NCI-H524 (cell line): ENCODE data around the gene LZTS2.

Experiments
- DNase-seq, 2 experiments: peaks; one replicate each; lab custom pipeline; 2025; lab: John Stamatoyannopoulos, UW

The LZTS2 gene

DNA sequence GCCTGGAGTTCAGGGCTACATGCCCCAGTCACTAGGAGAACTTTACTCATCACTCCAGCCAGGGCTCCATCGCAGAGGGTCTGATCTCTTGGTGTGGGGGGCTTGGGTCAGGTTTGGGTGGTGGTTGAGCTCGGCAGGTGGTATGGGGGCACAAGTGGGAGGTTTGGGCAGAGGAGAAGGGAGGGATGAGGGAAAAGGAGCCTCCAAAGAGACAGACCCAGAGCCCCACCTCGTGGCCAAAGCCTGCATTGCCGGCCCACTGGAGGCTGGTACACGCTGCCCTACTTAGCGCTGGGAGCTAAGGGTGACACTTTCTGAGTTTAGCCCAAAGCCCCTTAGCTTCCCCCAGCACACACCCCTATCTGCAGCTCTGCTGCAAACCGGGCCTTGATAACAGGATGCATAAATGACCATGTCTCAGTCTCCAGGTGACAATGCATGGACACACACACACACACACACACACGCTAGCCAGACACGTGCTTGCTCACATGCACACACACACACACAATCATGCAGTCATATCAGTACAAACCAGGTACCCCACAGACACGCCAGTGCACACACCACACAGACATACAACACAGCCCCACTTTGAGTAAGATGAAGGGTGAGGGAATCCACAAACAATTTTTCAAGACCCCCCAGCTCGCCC lies 14.7 kb downstream of the LZTS2 start:
- DNase-seq = peak in 1 of 2 experiments; percentile 38

DNA sequence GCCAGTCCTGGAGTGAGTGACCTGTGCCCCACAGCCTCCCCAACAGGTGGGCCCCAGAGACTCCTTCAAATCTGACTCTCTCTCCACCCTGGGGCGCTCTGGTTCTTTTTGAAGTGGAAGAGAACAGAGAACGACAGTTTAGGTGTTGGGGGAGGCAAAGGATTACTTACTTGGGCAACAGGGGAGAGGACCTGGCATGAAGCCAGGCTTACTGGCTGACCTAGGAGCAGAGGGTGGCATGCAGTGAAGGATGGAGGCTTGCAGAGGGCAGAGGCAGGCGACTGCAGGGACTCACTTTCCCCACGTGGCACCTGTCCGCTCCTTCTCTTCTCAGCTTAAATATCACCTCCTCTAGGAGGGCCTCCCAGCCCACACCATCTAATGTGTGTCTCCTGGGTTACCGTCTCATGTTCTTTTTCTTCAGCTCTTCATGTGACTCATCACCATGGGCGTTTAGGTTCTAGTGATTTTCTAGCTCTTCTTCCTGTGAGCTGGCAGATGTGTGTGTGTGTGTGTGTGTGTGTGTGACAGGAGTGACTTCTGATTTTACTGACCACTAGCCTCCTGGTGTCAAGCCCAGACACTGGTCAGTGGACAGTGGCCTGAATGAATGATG lies 15.5 kb downstream of the LZTS2 start:
- no peak for DNase-seq

DNA sequence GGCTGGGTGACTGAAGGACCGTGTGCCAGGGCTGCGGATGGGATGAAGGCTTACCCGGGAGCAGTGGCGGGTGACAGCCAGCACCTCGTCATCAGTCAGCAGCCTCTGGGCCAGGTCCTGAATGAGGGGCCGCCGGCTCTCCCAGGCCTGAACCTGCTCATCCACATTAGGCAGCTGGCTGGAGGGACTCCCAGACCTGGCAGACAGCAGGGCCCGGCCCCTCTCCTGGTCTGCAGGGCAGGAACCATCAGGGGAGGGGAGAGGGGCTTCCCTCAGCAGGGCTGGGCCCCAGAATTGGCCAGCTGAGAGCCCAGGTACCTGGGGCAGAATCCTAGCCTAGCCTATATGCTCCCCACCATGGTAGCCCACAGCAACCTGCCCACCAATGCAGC lies 16.0 kb downstream of the LZTS2 start:
- DNase-seq = no peak

DNA sequence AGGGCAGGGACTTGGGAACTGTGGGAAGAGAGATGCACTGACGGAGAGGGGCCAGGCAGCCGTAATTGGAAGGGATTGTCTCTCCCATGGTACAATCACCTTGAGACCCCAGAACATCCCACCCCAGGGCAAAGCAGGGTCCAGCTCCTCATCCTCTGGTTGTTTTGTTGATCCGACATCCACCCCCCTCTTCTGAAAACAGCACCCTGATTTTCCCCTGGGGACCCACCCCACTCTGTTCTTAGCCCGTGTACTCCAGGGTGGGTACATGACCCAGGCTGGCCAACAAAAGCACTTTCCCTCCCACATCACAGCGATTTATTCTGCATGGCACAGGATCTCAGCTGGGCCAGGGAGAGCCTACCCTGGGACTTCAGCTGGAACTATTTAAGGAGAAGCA lies 17.2 kb downstream of the LZTS2 start:
- DNase-seq = no peak

DNA sequence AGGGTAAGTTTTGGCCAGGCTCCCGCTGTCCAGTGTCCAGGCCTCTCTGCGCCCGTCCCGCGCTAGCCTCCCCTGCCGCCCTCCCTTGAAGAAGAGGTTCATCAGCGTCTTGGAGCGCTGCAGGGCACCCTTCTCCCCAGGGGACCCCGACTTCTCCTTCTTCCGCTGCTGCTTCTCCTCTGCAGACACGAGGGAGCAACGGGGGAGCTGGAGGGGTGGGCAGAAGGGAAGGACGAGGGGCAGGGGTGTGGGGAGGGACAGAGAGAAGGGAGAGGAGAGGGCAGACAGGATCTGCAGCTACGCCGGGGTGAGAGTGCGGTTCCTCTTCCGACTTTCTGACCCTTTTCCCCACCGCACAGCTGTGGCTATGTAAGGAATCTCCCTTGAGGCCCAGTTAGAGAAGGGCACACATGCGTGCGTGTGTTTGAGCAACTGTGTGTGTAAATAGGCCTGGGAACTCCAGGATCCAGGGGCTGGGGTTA lies 18.6 kb downstream of the LZTS2 start:
- no peak for DNase-seq

DNA sequence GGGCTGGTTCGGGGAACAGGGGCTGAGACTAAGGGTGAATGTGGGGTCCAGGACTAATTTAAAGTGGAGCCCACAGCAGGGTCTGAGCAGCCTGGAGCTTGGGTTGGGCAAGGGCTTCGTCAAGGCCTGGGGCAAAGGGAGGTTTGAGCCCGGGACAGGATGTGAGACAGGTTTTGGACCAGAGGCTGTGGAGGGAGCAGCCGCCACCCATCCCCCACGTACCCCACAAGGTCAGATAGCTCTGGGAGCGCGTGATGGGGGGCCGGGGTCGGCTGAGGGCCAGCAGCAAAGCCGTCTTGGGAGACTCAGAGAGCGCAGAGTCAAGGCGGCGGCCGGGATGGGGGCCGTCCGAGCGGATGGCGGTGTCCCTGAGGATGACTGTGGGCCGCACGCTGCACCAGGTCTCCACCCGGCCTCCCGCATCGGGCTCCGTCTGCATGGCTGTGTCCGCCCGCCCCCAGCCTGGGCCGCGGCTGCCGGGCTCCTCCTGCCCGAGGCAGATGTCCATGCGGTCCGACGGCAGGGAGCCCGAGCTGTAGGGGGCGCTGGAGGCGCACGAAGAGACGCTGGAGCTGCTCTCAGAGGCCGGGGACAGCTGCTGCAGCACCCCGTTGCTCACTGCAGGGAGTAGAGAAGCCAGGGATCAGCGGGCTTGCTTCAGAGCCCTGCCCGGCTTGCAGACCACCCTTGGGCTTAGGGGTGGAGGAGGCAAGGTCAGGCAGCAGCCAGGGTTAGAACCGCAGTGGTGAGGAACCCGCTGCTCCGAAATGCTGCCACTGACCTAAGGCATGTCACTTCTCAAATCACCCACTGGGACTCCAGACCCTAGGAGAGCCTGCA lies 19.2 kb downstream of the LZTS2 start:
- peak in 1 of 2 experiments; percentile 73 for DNase-seq

DNA sequence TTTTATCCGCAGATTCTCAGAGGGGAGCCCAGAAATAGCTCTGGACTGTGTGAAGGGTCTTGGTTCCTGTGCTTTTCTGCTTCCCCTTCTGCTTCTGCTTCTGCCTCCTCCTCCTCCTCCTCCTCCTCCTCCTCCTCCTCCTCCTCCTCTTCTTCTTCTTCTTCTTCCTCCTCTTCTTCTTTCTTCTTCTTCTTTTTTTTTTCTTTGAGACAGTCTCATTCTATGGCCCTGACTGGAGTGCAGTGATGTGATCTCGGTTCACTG lies 19.8 kb downstream of the LZTS2 start:
- DNase-seq = no peak

DNA sequence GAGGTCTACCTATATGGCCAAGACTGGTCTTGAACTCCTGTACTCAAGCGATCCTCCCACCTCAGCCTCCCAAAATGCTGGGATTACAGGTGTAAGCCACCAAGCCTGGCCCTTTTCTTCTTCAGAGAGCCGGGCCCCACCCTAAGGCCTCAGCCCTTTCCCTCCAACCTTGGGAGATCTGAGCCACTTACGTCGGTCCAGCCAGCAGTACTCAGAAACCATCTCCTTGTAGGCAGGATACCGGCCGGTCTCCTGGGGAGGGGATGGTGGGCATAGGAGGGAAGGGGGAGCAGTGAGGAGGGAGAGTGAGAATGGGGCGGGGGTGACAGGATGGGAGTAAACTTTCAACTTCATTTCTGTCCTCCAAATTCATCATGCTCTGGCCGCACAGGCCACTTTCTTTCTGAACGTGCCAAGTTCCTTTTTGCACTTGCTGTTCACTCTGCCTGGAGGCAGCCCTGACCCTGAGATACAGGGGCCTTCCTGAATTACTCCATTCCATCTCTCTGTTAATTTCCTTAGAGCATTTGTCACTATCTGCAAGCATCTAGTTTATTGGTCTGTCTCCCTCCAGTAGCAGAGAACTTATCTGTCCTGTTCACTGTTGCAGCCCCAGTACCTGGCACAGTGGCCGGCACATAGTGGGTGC lies 20.9 kb downstream of the LZTS2 start:
- DNase-seq = no peak

DNA sequence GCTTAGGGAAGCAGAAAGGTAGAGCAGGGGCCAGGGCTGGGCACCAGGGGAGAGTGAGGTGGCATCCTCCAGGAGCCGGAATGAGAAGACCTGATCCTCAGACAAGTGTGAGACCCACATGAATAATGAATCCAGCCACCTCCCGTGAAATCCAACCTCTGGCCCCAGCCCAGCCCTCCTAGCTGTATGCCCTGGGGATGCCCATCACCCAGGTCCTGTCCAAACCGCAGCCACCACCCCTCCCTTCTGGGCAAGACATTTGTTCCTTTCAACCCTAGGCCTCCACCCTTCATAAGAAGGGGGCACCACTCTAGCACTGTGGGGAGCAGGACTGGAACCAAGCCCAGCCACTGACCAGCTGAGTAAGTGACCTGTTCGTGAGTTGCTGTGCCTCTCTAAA lies 21.6 kb downstream of the LZTS2 start:
- no peak for DNase-seq

DNA sequence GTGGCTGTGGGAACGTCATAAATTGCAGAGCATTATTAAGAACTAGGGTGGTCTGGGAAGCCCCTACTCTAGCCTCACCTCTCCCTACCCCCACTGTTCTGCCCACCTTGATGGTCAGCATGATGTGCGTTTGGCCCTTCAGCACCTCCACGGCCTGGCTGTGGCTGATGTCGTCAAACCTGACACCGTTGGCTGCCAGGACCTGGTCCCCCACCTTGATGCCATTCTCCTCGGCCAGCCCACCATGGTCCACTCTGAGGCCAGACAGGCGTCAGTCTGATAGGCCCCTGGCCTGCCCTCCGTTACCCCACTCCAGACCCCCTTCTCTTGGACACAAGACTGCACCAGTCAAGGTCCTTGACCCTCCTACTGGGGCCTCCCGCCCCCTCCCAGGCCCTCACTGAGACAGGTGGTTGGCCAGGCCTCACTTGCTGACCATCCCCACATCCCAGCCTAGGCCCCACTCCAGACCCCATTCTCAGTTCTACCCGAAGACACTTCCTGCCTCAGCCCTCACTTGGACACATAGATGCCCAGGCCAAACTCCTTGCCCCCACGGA lies 22.2 kb downstream of the LZTS2 start:
- DNase-seq = no peak

DNA sequence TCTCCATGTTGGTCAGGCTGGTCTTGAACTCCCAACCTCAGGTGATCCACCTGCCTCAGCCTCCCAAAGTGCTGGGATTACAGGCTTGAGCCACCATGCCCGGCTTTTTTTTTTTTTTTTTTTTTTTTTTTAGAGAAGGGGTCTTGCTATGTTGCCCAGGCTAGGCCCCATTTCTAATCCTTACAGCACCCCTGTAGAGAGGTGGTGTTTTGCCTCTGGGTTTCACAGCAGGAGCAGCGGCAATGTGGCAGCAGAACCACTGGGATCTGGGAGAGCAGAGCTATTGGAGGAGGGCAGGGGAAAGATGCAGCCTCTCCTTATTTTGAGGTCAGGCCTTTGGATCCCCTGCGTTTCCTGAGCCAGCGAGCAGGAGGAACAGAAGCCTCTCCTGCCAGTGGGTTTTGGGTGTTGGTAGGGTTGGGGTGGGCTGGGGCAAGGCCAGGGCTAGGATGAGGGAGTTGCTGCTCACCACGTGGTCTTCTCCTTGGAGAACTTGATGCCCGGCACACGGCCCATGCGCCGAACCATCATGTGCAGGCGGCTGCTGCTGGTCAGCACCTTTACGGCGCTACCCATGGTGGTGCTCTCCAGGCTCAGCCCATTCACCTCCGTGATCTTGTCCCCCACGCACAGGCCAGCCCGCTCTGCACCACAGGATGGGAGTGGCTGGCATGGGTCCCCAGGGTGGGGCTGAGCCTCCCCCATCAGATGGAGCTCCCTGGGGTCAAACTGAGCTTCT lies 23.5 kb downstream of the LZTS2 start:
- DNase-seq = no peak

DNA sequence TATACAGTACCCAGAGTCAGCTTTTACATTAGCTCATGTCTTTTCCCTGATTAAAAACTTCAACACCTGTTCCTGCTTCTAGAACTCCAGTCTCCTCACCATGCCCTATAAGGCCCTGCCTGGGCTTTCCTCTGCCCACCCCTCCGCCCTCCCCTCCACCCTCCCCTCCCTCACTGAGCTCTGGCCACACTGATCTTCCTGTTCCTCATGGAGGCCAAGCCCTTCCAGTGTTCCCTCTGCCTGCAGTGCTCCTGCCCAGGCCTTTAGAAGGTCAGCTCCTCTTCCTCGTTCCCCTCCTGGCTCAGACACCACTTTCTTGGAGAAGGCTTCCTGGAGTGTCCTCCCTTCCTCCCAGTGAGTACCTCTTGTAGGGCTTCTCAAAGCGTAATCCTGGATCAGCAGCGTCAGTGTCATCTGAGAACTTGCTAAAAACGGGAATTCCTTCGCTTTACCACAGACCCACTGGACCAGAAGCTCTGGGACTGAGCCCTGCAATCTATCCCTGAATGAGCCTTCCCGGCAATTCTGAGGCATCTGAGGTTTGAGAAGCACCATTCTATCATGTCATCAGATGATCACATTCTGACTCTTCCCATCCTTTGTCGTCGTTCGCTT lies 27.6 kb downstream of the LZTS2 start:
- DNase-seq = no peak

DNA sequence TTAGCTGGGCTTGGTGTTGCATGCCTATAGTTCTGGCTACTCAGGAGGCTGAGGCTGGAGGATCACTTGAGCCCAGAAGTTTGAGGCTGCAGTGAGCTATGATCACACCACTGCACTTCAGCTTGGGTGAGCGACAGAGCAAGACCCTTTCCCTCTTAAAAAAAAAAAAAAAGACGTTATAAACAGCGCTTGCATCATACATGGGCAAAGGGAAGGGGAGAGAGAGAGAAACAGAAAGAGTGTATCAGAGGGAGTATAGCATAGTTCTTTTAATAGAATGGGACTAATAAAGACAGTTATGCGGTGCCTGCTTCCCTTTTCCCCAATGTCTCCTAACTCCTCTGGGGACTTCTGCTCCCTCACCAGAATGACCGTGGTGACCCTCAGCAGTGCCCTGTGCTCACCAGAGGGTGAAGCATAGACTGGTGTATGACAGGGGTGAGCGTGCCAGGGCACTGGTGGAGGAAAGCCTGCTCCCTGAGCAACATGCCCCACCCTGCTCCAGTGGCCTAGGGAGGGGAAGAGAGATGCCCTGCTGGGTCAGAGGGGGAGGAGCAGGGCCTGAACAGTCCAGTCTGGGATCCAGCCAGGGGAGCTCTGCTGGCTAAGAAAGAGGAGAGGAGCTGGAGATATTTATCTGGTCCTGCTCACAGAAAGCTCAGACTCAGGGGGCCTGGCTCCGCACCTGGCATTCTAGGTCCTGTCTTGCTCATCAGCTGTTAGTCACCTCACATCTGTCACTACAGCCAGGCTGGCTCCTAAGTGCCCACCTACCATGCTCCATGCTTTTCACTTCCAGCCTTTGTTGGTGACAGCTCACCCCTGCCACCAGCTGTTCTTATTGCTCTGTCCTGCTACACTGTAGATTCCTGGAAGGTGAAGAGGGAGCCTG lies 29.1 kb downstream of the LZTS2 start:
- DNase-seq = peak; percentile 22 to 65

DNA sequence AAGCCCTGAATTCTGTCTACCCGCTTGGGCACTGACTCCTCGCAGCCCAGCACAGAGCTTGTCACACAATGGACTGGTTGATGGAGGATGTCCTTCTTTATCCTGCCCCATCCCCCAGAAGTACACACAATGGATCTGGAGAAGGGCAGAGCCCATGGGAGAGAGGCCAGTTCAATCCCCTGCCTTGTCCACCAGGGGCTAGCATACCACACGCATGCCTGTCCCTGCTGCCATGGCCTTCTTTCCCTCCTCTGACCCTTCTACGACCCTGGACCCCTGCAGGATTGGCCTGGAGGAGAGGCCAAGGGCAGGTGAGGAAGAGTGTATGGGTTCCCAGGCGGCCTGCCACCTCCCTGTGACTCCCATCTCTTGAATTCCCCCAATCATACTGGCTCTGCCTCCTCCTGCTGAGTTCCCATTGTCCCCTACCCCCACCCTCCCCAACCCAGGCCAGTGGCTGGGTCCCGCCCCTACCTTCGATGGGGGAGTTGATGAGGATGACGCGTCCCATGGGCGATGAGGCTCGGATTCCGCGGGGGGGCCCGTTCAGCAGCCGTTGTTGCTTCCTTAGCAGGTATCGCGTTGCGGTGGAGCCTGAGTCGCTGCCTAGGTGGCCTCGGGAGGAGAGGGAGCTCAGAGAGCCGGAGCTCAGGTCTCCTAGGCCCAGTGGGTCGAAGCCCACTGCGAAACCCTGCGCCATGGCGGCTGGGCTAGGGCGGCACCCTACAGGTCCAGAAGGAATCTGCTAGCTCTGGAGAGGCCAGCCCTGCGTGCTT lies 30.1 kb downstream of the LZTS2 start:
- no peak for DNase-seq

DNA sequence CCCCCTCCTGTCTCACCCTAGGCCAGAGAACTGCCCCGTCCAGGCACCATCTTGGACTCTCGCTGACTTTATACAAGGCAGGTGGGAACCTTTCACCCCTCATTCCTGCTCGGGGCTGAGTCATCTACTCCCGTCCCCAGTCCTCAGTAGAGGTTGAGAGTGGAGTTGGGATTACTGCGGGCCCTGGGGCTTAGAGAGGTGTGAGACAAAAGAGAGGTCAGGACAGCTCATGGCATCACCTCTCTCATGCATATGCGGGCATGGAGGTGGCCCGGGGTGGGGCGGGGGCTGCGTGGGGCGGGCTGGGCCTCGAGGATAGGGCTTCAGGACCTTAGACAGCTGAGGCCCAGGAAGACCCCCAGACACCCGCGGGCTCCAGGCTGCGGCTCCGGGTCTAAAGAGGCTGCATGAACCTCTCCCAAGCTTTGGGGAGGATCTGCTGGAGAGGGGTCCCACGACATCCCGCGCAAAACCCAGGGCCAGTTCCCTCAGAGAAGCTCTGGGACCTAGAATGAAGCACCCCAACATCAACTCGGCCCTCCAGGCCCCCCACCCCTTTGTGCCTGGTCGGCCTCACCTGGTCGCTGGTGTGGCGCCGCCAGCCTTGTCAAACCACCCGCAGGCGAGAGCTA lies 31.0 kb downstream of the LZTS2 start:
- no peak for DNase-seq

DNA sequence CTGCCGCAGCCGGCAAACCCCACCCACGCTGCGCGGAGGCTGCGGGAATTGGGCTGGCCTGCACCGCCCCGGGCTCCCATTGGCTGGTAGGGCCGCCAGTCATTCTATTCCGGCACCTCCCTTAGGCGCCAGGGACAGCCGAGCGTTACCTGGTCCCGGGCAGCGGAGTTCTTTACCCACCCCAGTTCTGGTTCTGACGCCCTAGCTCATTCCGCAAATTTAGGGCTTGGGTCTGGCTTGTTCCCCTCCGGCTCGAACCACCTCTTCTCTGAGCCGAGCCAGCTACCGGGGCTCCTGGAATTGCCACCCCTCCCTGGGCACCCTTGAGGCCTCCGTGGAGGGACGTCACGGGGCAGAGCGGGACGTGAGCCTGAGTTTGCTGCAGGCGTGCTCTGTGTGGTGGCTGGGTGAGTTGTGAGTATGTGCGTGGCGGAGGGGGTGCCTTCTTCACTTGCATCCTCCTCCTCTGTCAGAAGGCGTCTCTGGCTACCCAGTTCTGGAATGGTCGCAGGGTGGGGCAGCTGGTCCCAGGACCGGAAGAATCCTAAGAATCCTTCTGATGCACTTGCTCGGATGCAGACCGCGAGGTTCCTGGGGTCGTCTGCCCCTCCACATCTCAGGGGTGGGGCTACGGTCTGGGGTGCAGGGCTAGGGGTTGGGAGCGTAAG lies 31.7 kb downstream of the LZTS2 start, which contains the start of the genes PDZD7 and SFXN3:
TSS of gene PDZD7 (minus strand) at position 2 of the 668 bp plus-strand sequence. CDS start 910 bp downstream, outside the sequence.
TSS of gene SFXN3 (plus strand) at position 107 of the 668 bp plus-strand sequence. CDS start 3,461 bp downstream, outside the sequence.
- DNase-seq = peak; percentile 11 to 74

DNA sequence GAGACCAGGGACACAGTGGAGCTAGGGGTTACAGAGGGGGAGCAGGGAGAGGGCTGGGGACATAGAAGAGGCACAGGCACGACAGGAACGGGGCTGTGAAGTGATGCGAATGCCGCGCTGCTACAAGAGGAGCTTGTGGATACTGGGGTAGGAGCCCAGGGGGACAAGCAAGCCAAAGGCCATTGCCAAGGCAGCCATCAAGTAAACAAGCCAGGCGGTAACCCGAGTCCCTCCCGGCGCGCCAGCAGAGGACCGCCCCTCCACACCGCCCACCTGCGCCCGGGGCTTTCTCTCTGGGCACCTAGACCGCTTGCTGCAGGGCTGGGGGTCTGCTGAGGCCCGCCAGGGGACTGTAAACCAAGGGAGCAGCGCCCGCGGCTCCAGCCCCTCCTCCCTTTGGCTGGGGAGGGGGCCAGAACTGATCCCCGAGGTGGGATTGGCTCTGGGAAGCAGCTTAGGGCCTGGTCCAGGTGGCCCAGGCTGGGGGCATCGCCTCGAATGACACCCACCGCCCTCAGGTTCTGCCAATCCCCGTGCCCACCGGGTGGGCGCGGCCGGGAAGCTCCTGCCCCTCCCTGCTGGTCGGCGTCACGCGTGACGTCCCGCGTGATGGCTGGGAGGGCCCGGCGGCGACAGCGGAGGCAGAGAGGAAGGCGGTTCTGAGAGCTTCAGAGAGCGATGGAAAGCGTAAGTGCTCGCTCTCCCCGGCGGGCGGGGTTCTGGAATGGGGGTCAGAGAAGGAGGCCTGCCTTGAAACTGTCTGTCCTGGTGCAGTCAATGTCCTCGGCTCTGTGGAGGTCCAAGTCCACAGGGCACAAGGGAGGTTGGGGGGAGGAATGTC lies 32.4 kb downstream of the LZTS2 start:
- peak in 1 of 2 experiments; percentile 37 for DNase-seq
